Natural killer cell (primary cell): ENCODE results near the gene HDGFL2. TPM values are rescaled to one million over a fixed set of nuclear protein-coding genes. Genes with fewer than 3 reads are reported as not detected.

Source experiments
- ATAC-seq, 3 donors: fragments of 150-1000 bp in 2 of 3; fragments of 200-7000 bp in 1 of 3; cut with Tn5 transposase; 1 replicate in 1 of 3; 2 replicates in 2 of 3; pipeline ENCODE4 v1.10.0; 2021; ENCODE audit warnings: mild to moderate bottlenecking in 2 of 3, moderate library complexity in 2 of 3
- DNase-seq, 2 donors: peaks; one replicate each; pipeline versions ENCODE4 v3.0.0 to v3.0.0-alpha.2; 2013 to 2021; ENCODE audit warnings: mixed read lengths in 1 of 2
- H3K27ac ChIP-seq: one replicate; pipeline ENCODE4 v1.5.1; 2013; ENCODE audit warnings: mild to moderate bottlenecking, low read length
- H3K27me3 ChIP-seq: one replicate; pipeline ENCODE4 v1.6.1; 2013; ENCODE audit warnings: low read length; ENCODE audit not compliant: control insufficient read depth, insufficient read depth
- H3K36me3 ChIP-seq: one replicate; pipeline ENCODE4 v1.6.1; 2013; ENCODE audit warnings: low read length; ENCODE audit not compliant: control insufficient read depth, insufficient read depth
- H3K4me1 ChIP-seq: one replicate; pipeline ENCODE4 v1.6.1; 2013; ENCODE audit warnings: low read length; ENCODE audit not compliant: control insufficient read depth, insufficient read depth
- H3K4me3 ChIP-seq: one replicate; pipeline ENCODE4 v1.5.1; 2013; ENCODE audit warnings: low read length
- H3K9me3 ChIP-seq: one replicate; pipeline ENCODE4 v1.6.1; 2013; ENCODE audit warnings: low read length; ENCODE audit not compliant: control insufficient read depth, insufficient read depth
- H3K27ac Mint-ChIP-seq, 2 donors: one replicate each; pipeline ENCODE4 v1.8.0; 2022; ENCODE audit warnings: mild to moderate bottlenecking in 2 of 2, mixed read lengths in 2 of 2, moderate library complexity in 1 of 2
- H3K27me3 Mint-ChIP-seq, 2 donors: one replicate each; pipeline ENCODE4 v1.8.0; 2022; ENCODE audit warnings: low read depth in 2 of 2, mixed read lengths in 2 of 2
- H3K36me3 Mint-ChIP-seq: one replicate; pipeline ENCODE4 v1.8.0; 2022; ENCODE audit warnings: mixed read lengths
- H3K4me1 Mint-ChIP-seq, 2 donors: one replicate each; pipeline ENCODE4 v1.8.0; 2022; ENCODE audit warnings: mixed read lengths in 2 of 2
- H3K4me3 Mint-ChIP-seq: one replicate; pipeline ENCODE4 v1.8.0; 2022; ENCODE audit warnings: mild to moderate bottlenecking, moderate library complexity, mixed read lengths
- H3K9me3 Mint-ChIP-seq, 2 donors: one replicate each; pipeline ENCODE4 v1.8.0; 2022; ENCODE audit warnings: mixed read lengths in 2 of 2
- WGBS: methylation state at CpG from one replicate; pipeline ENCODE4 v1.1.7; 2013; ENCODE audit warnings: missing lambda C conversion rate; ENCODE audit not compliant: insufficient coverage; 5-methylcytosine and 5-hydroxymethylcytosine counted together
- intact Hi-C: fragments of 100-400 bp; cut with micrococcal nuclease; formaldehyde crosslinking; loops from one replicate; pipeline ENCODE4 v1.14.2; 2022
- total RNA-seq, 4 donors: library from RNA; stranded (reverse); fragments of 120-200 nt in 1 of 4; gene quantifications; one replicate each; pipeline versions ENCODE4 v1.2.3 to v1.2.4, GENCODE V29; 2013 to 2022
- TF ChIP-seq, protein P1 (sequence below): fragments of 200-600 bp; IDR thresholded peaks from one replicate; pipeline ENCODE4 v1.8.0; 2022; ENCODE audit warnings: antibody characterized with exemption

HDGFL2 gene
- total RNA-seq, 3 donors from 2014 or later (not counting 1 experiment from before 2014, with no cell fraction given) = 28.7 to 43.6 (median 29.8) TPM

DNA sequence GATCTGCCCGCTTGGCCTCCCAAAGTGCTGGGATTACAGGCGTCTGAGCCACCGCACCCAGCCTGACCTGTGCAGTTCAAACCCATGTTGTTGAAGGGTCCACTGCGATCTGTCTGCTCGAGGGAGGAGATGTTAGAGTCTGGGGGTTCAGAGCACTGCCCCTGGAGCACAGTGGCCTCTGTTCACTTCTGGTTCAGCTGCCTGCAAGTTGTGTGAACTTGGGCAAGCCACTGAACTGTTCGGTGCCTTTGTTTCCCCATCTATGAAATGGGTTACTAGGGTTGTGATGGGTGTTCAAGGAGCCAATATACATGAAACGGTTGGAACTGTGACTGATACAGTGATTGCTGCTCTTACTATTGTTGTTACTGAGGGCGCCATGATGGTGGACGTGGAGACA lies 61.2 kb downstream of the HDGFL2 start:
- WGBS = 88% methylated on average over 9 of the region's 9 CpGs
- no peak overlapping the region for H3K4me3 Mint-ChIP-seq
- H3K4me1 Mint-ChIP-seq = no peaks in the 10 kb centered on the region
- H3K27ac Mint-ChIP-seq = no peak overlapping the region
- DNase-seq (no peak), ATAC-seq (no peak)
- Histone ChIP-seq H3K4me3 (no peak overlapping the region), H3K9me3 (no peaks in the 10 kb centered on the region), H3K4me1 (peaks cover 9% of the 10 kb centered on the region), H3K27ac (no peak overlapping the region), H3K36me3 (no peaks in the 10 kb centered on the region), H3K27me3 (peaks cover 3% of the 10 kb centered on the region)
- intact Hi-C loops = no loop called here
- H3K9me3 Mint-ChIP-seq = no peaks in the 10 kb centered on the region
- TF ChIP-seq, protein P1, sequence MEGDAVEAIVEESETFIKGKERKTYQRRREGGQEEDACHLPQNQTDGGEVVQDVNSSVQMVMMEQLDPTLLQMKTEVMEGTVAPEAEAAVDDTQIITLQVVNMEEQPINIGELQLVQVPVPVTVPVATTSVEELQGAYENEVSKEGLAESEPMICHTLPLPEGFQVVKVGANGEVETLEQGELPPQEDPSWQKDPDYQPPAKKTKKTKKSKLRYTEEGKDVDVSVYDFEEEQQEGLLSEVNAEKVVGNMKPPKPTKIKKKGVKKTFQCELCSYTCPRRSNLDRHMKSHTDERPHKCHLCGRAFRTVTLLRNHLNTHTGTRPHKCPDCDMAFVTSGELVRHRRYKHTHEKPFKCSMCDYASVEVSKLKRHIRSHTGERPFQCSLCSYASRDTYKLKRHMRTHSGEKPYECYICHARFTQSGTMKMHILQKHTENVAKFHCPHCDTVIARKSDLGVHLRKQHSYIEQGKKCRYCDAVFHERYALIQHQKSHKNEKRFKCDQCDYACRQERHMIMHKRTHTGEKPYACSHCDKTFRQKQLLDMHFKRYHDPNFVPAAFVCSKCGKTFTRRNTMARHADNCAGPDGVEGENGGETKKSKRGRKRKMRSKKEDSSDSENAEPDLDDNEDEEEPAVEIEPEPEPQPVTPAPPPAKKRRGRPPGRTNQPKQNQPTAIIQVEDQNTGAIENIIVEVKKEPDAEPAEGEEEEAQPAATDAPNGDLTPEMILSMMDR = no peak
- H3K27me3 Mint-ChIP-seq = peaks cover 0 to 11% of the 10 kb centered on the region in 2 donors
- H3K36me3 Mint-ChIP-seq = no peaks in the 10 kb centered on the region

DNA sequence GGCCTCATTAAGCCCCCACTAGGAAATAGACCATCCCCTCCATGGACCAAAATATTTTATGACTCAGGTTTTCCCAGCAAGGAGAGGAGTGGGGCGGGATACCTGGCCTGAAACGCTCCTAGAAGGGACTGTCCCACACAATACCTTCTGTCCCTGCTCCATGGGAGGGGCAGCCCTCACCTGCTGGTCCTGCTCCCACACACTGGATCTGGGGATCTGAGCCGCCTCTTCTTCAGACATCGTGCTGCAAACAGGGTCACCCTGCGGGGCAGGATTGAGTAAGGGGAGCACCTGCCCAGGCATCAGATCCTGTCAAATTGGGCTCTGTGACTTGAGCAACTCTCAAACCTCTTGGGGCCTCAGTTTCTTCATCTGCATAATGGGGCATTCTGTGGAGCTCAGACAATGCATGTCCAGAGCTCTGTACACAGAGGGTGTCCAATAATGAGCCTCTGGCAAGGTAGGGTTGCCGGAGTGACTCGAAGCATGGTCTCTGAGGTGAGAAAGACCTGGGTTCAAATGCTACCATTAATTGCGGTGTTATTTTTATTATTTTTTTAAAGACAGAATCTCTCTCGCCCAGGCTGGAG lies 61.8 kb downstream of the HDGFL2 start:
- Histone ChIP-seq H3K27me3 (peaks cover 3% of the 10 kb centered on the region), H3K27ac (no peak overlapping the region), H3K36me3 (no peaks in the 10 kb centered on the region), H3K4me3 (no peak overlapping the region), H3K9me3 (no peaks in the 10 kb centered on the region), H3K4me1 (peaks cover 9% of the 10 kb centered on the region)
- no peaks in the 10 kb centered on the region for H3K4me1 Mint-ChIP-seq
- WGBS = 86% methylated on average over 9 of the region's 9 CpGs
- no peak for ATAC-seq
- peaks cover 0 to 11% of the 10 kb centered on the region in 2 donors for H3K27me3 Mint-ChIP-seq
- TF ChIP-seq, protein P1 = no peak
- H3K36me3 Mint-ChIP-seq = no peaks in the 10 kb centered on the region
- H3K4me3 Mint-ChIP-seq = no peak overlapping the region
- no peaks in the 10 kb centered on the region for H3K9me3 Mint-ChIP-seq
- no peak overlapping the region for H3K27ac Mint-ChIP-seq
- intact Hi-C loops = no loop called here
- DNase-seq = no peak

DNA sequence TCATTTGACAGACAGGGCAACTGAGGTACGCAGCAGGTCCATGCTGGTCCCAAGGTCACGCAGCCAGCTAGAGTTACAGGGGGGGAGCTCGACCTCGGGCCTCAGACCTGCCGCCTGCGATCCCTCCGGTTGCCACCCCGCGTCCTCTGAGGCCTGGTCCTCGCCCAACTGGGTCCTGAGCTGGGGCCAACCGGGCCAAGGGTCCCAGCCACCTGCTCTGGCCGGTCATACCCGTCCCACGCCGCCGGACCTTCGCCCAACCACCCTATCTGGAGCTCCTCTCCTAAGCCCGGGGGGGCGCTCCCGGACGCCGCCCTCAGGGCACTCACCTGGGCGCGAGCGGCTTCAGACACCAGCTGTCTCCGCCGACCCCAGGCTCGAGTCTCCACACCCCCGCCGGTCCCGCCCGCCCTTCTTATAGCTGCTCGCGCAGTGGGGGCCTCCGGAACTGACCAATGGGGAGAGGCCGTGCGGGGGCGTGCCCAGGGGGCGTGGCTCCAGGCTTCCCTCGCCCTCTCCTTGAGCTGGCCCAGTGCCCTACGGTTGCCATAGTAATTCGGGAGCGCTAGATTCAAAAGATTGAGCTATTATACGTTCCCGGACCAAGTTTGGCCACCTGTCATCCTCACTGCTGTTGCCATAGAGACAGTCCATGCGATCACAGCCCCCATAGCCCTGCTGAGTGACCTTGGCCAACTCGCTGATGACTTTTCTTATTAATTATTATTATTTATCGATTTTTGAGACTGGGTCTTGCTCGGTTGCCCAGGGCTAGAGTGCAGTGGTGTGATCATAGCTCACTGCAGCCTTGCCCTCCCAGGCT lies 63.0 kb downstream of the HDGFL2 start, which contains the start of gene PLIN5:
TSS of gene PLIN5 (minus strand) at position 389 of the 823 bp plus-strand sequence. CDS start 1,150 bp downstream, outside the sequence.
- no peak within 1 kb of the TSS for H3K27ac ChIP-seq
- TF ChIP-seq, protein P1 = no peak
- Mint-ChIP-seq H3K27ac (no peak within 1 kb of the TSS), H3K4me3 (no peak within 1 kb of the TSS), H3K36me3 (no peaks in the 10 kb centered on the region), H3K9me3 (no peaks in the 10 kb centered on the region), H3K4me1 (no peaks in the 10 kb centered on the region), H3K27me3 (peaks cover 0 to 11% of the 10 kb centered on the region in 2 donors)
- H3K36me3 ChIP-seq = no peaks in the 10 kb centered on the region
- no peaks in the 10 kb centered on the region for H3K9me3 ChIP-seq
- H3K27me3 ChIP-seq = peaks cover 3% of the 10 kb centered on the region
- H3K4me1 ChIP-seq = peaks cover 16% of the 10 kb centered on the region
- DNase-seq (peak in 1 of 2 donors; percentile 53), ATAC-seq (peak in 2 of 3 donors; percentile 29 to 77)
- intact Hi-C loops = no loop called here
- no peak within 1 kb of the TSS for H3K4me3 ChIP-seq
- 23% methylated on average over 49 of the region's 49 CpGs for WGBS
